GM23248 (cell line): ENCODE results near the gene TAF1B. TPM values are rescaled to one million over a fixed set of nuclear protein-coding genes. Genes with fewer than 3 reads are reported as not detected.

Experiments used
- DNase-seq: peaks from one replicate; pipeline ENCODE4 v3.0.0-alpha.2; 2015
- H2AFZ ChIP-seq: fragments of 200-600 bp; sonication (generic); 2 replicates; pipeline ENCODE4 v1.6.1; 2016; ENCODE audit warnings: antibody characterized with exemption
- H3F3A ChIP-seq: fragments of 200-600 bp; sonication (generic); 2 replicates; pipeline ENCODE4 v1.6.1; 2016; ENCODE audit warnings: mild to moderate bottlenecking, antibody characterized with exemption, mixed run types; ENCODE audit not compliant: insufficient read depth
- H3K27ac ChIP-seq: fragments of 200-600 bp; sonication (generic); 2 replicates; pipeline ENCODE4 v1.5.1; 2016; ENCODE audit warnings: mild to moderate bottlenecking
- H3K27me3 ChIP-seq: fragments of 200-600 bp; sonication (generic); replicated peaks from 2 replicates; pipeline ENCODE4 v1.6.1; 2016; ENCODE audit warnings: mild to moderate bottlenecking; ENCODE audit not compliant: insufficient read depth
- H3K36me3 ChIP-seq: fragments of 200-600 bp; sonication (generic); 2 replicates; pipeline ENCODE4 v1.6.1; 2016; ENCODE audit warnings: low read depth, mild to moderate bottlenecking
- H3K4me1 ChIP-seq: fragments of 200-600 bp; sonication (generic); 2 replicates; pipeline ENCODE4 v1.6.1; 2016; ENCODE audit warnings: mild to moderate bottlenecking; ENCODE audit not compliant: insufficient read depth
- H3K4me2 ChIP-seq: fragments of 200-600 bp; sonication (generic); one replicate; pipeline ENCODE4 v1.6.1; 2016; ENCODE audit warnings: mild to moderate bottlenecking; ENCODE audit not compliant: unreplicated experiment
- H3K4me3 ChIP-seq: fragments of 200-600 bp; sonication (generic); 2 replicates; pipeline ENCODE4 v1.5.1; 2016; ENCODE audit warnings: mild to moderate bottlenecking
- H3K79me2 ChIP-seq: fragments of 200-600 bp; sonication (generic); 2 replicates; pipeline ENCODE4 v1.6.1; 2016; ENCODE audit warnings: mild to moderate bottlenecking; ENCODE audit not compliant: insufficient read depth
- H3K9ac ChIP-seq: fragments of 200-600 bp; sonication (generic); 2 replicates; pipeline ENCODE4 v1.6.1; 2016; ENCODE audit warnings: mild to moderate bottlenecking
- H3K9me2 ChIP-seq: fragments of 200-600 bp; sonication (generic); 2 replicates; pipeline ENCODE4 v1.6.1; 2016; ENCODE audit warnings: mixed run types, mild to moderate bottlenecking, moderate library complexity; ENCODE audit not compliant: insufficient read depth
- H3K9me3 ChIP-seq: fragments of 200-600 bp; sonication (generic); one replicate; pipeline ENCODE4 v1.6.1; 2017; ENCODE audit warnings: low read depth
- H4K20me1 ChIP-seq: fragments of 200-600 bp; sonication (generic); 2 replicates; pipeline ENCODE4 v1.6.0; 2016; ENCODE audit not compliant: insufficient read depth
- EZH2 ChIP-seq: fragments of 200-600 bp; sonication (generic); IDR thresholded peaks from 2 replicates; pipeline ENCODE4 v1.6.1; 2018; ENCODE audit warnings: antibody characterized with exemption, mild to moderate bottlenecking; ENCODE audit not compliant: insufficient read depth, poor library complexity, severe bottlenecking
- EZH2phosphoT487 ChIP-seq: fragments of 200-600 bp; sonication (generic); IDR thresholded peaks from 2 replicates; pipeline ENCODE4 v1.6.1; 2018; ENCODE audit warnings: antibody characterized with exemption, moderate library complexity, mild to moderate bottlenecking, low read depth; ENCODE audit not compliant: insufficient read depth
- WGBS, 2 experiments: methylation state at CpG; one replicate each; pipeline ENCODE4 v1.1.6; 2015 to 2017; ENCODE audit warnings: low lambda C conversion rate in 2 of 2, low coverage in 1 of 2; ENCODE audit errors: missing lambda C conversion rate in 2 of 2; 5-methylcytosine and 5-hydroxymethylcytosine counted together
- in situ Hi-C: fragments of 300-500 bp; cut with MboI; formaldehyde crosslinking; loops from 2 replicates; pipeline ENCODE4 v1.15.0; 2020
- polyA plus RNA-seq: library from polyadenylated mRNA; unstranded; fragments of >200 nt; fragmentation: Nextera tagmentation; extraction: Ambion mirVana; gene quantifications from 2 replicates; pipeline ENCODE4 v1.2.1, GENCODE V29; 2016
- total RNA-seq: library from RNA; depleted of rRNA; stranded (reverse); fragments of >200 nt; shearing (Covaris generic); gene quantifications from 2 replicates; pipeline ENCODE4 v1.2.3, GENCODE V29; 2014

TAF1B gene
- total and polyA plus RNA-seq, 2 experiments from 2014 or later, result 16.6 to 27.0 TPM

- Histone ChIP-seq H3K36me3 (no peaks in the 10 kb centered on the region), H3K27ac (no peak overlapping the region), H3K4me1 (no peaks in the 10 kb centered on the region), H3K27me3 (no peaks in the 10 kb centered on the region), H3K4me2 (no peak overlapping the region), H2AFZ (no peak overlapping the region), H4K20me1 (no peaks in the 10 kb centered on the region), H3K79me2 (no peaks in the 10 kb centered on the region), H3F3A (no peaks in the 10 kb centered on the region), H3K9ac (no peak overlapping the region), H3K4me3 (no peak overlapping the region), H3K9me2 (no peaks in the 10 kb centered on the region), H3K9me3 (no peaks in the 10 kb centered on the region)
- in situ Hi-C loops, result no loop called here
- no peak for DNase-seq
- WGBS, 2 experiments, result 88 to 90% methylated on average over 3 of the region's 3 CpGs
- TF ChIP-seq EZH2phosphoT487, result no peak
- no peak for TF ChIP-seq EZH2
These were observed 18.8 kb upstream of the TAF1B start for GRCh38 chr2:9824441-9824840.

- H3K36me3 ChIP-seq, result no peaks in the 10 kb centered on the region
- no peaks in the 10 kb centered on the region for H3F3A ChIP-seq
- TF ChIP-seq EZH2, result no peak
- no peak for TF ChIP-seq EZH2phosphoT487
- no peak overlapping the region for H3K27ac ChIP-seq
- H3K27me3 ChIP-seq, result no peaks in the 10 kb centered on the region
- 84 to 87% methylated on average over 5 of the region's 5 CpGs for WGBS, 2 experiments
- no peaks in the 10 kb centered on the region for H3K4me1 ChIP-seq
- H4K20me1 ChIP-seq, result no peaks in the 10 kb centered on the region
- DNase-seq, result no peak
- H3K9ac ChIP-seq, result no peak overlapping the region
- no peaks in the 10 kb centered on the region for H3K9me2 ChIP-seq
- H3K79me2 ChIP-seq, result no peaks in the 10 kb centered on the region
- H2AFZ ChIP-seq, result no peak overlapping the region
- in situ Hi-C loops, result no loop called here
- H3K4me2 ChIP-seq, result no peak overlapping the region
- no peaks in the 10 kb centered on the region for H3K9me3 ChIP-seq
- no peak overlapping the region for H3K4me3 ChIP-seq
These were observed 18.1 kb upstream of the TAF1B start for GRCh38 chr2:9824956-9825720.

- 38 to 42% methylated on average over 4 of the region's 4 CpGs for WGBS, 2 experiments
- Histone ChIP-seq H3K9me3 (no peaks in the 10 kb centered on the region), H3K9me2 (no peaks in the 10 kb centered on the region), H3K79me2 (no peaks in the 10 kb centered on the region), H3F3A (no peaks in the 10 kb centered on the region), H3K9ac (no peak overlapping the region), H4K20me1 (no peaks in the 10 kb centered on the region), H3K27ac (no peak overlapping the region), H3K4me3 (no peak overlapping the region), H3K4me2 (no peak overlapping the region), H3K4me1 (no peaks in the 10 kb centered on the region), H3K36me3 (no peaks in the 10 kb centered on the region), H2AFZ (no peak overlapping the region), H3K27me3 (no peaks in the 10 kb centered on the region)
- DNase-seq, result no peak
- in situ Hi-C loops, result no loop called here
- TF ChIP-seq EZH2 (no peak), EZH2phosphoT487 (no peak)
These were observed 17.1 kb upstream of the TAF1B start for GRCh38 chr2:9826208-9826607.

- H2AFZ ChIP-seq, result no peak overlapping the region
These were observed 12.4 kb upstream of the TAF1B start for GRCh38 chr2:9830685-9831410.

More at GRCh38 chr2:9830685-9831410, 12.4 kb upstream of the TAF1B start:
- no peaks in the 10 kb centered on the region for H3K79me2 ChIP-seq
- no peak overlapping the region for H3K4me2 ChIP-seq
- H3K4me1 ChIP-seq, result peaks cover 15% of the 10 kb centered on the region
- no peaks in the 10 kb centered on the region for H3K36me3 ChIP-seq
- H3K9ac ChIP-seq, result no peak overlapping the region
- H3K9me2 ChIP-seq, result no peaks in the 10 kb centered on the region
- H3F3A ChIP-seq, result peaks cover 16% of the 10 kb centered on the region
- no peak for DNase-seq
- TF ChIP-seq EZH2 (no peak), EZH2phosphoT487 (no peak)
- 93 to 98% methylated on average over 5 of the region's 5 CpGs for WGBS, 2 experiments
- no peak overlapping the region for H3K27ac ChIP-seq
- no peak overlapping the region for H3K4me3 ChIP-seq
- H3K9me3 ChIP-seq, result no peaks in the 10 kb centered on the region
- H3K27me3 ChIP-seq, result no peaks in the 10 kb centered on the region
- H4K20me1 ChIP-seq, result no peaks in the 10 kb centered on the region
- in situ Hi-C loops, result no loop called here
